Retinal pigment epithelial cell (primary cell): ENCODE measurements around the gene RAB31.
"Not testable (repeated sequence)": the region's sequence is repeated elsewhere in the genome, so short reads cannot be mapped to it uniquely, and the experiment has no call there.

Experiments used
- DNase-seq: peaks from one replicate; pipeline ENCODE4 v3.0.0-alpha.2; 2010; ENCODE audit warnings: low read depth
- H3K4me3 ChIP-seq: 2 replicates; pipeline ENCODE4 v1.5.1; 2011; ENCODE audit warnings: mild to moderate bottlenecking, low read length, control low read depth, moderate library complexity
- TF ChIP-seq, protein P1 (sequence below): conservative IDR thresholded peaks from 2 replicates; pipeline ENCODE4 v1.5.1; 2011; ENCODE audit warnings: low read depth, low read length, control low read depth, inconsistent platforms

Gene RAB31

DNA sequence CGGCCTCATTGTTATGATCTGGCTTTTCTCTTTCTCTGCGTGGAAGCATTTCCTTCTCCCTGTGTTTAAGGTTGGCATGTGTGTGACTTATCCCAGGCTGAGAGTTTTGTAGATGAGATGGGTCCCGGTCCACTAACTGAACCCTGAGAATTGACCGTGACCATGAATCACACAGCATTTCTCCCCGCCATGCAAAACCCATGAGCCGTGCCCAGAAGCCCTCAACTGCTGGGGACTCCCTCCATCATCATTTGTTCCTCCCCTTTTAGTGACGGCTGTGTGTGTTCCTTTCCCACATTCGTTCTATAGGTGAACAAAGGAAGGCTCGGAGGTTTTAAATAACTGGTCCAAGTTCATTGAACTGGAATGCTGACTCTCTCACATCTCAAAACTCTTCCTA lies 147.6 kb downstream of the RAB31 start:
- H3K4me3 ChIP-seq: no peak overlapping the region
- DNase-seq: no peak
- TF ChIP-seq, protein P1, sequence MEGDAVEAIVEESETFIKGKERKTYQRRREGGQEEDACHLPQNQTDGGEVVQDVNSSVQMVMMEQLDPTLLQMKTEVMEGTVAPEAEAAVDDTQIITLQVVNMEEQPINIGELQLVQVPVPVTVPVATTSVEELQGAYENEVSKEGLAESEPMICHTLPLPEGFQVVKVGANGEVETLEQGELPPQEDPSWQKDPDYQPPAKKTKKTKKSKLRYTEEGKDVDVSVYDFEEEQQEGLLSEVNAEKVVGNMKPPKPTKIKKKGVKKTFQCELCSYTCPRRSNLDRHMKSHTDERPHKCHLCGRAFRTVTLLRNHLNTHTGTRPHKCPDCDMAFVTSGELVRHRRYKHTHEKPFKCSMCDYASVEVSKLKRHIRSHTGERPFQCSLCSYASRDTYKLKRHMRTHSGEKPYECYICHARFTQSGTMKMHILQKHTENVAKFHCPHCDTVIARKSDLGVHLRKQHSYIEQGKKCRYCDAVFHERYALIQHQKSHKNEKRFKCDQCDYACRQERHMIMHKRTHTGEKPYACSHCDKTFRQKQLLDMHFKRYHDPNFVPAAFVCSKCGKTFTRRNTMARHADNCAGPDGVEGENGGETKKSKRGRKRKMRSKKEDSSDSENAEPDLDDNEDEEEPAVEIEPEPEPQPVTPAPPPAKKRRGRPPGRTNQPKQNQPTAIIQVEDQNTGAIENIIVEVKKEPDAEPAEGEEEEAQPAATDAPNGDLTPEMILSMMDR: no peak

GRCh38 chr18:9856092-9856491 lies 148.0 kb downstream of the RAB31 start:
- H3K4me3 ChIP-seq: no peak overlapping the region
- no peak for DNase-seq
- TF ChIP-seq, protein P1: no peak

GRCh38 chr18:9857479-9857998 lies 149.4 kb downstream of the RAB31 start:
- H3K4me3 ChIP-seq: not testable (repeated sequence)

DNA sequence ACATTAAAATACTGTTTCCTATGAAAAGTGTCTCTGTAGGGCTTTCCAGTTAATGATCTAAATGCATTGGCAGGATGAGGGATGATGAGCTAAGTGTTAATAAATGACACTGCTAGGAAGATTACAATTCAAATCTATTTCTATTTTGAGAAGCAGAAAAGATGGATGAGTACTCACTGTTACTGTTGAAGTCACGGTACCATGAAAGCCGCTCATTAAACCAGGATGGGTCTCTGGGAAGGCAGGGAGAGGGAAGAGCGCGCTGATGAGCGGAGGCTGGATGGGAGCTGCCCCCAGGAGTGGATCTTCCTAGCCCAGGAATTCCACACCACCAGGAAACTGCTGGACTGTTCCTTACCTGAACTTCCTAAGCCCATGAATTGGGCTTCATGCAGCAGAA lies 150.5 kb downstream of the RAB31 start:
- no peak for DNase-seq
- H3K4me3 ChIP-seq: no peak overlapping the region
- TF ChIP-seq, protein P1: no peak

More at GRCh38 chr18:9857479-9857998, 149.4 kb downstream of the RAB31 start:
- not testable (repeated sequence) for DNase-seq

DNA sequence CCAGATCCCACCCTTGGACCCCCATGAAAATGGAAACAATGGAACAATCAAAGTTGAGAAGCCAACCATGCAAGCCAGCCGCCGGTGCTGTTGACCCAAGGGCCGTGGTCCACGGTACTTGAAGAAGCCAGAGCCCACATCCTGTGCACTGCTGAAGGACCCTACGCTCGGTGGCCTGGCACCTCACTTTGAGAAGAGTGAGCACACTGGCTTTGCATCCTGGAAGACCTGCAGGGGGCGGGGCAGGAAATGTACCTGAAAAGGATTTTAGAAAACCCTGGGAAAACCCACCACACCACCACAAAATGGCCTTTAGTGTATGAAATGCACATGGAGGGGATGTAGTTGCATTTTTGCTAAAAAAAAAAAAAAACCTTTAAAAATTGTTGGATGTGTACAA lies 151.1 kb downstream of the RAB31 start:
- no peak for DNase-seq
- no peak overlapping the region for H3K4me3 ChIP-seq
- TF ChIP-seq, protein P1: no peak

DNA sequence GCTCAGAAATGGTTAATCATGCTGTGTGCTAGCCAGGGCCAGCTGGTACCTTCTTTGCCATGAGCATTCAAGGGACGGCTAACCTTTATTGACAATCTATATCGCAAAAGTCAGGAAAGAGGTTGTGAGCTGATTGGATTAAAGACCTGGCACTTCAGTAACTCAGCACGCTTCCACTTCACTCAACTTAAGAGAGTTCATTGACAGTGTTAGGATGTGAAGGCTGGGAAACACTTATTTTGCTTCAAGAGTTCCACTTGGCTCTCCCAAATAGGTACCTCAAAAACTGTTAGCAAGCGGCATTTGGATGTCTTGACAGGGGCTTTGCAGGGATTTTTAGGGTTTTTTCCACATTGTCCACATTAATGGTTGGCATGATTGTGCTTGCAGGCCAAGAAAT lies 152.6 kb downstream of the RAB31 start:
- no peak overlapping the region for H3K4me3 ChIP-seq
- TF ChIP-seq, protein P1: no peak

GRCh38 chr18:9861157-9861556 lies 153.1 kb downstream of the RAB31 start:
- TF ChIP-seq, protein P1: no peak
- no peak overlapping the region for H3K4me3 ChIP-seq

More for the DNA sequence above, 152.6 kb downstream of the RAB31 start:
- DNase-seq: no peak

GRCh38 chr18:9861933-9862332 lies 153.8 kb downstream of the RAB31 start:
- TF ChIP-seq, protein P1: no peak
- no peak overlapping the region for H3K4me3 ChIP-seq
- no peak for DNase-seq

More at GRCh38 chr18:9861157-9861556, 153.1 kb downstream of the RAB31 start:
- DNase-seq: no peak
